ENCODE data around the gene SLC22A2.

- TF ChIP-seq EZH2phosphoT487 (conservative IDR thresholded peaks at IDR 0.05; ENCODE audit: low read length) (no peak), CTCF (IDR thresholded peaks at IDR 0.05; ENCODE audit: insufficient read depth, low read length, poor library complexity, severe bottlenecking) (no peak)
Measured at GRCh38 chr6:160277546-160277945, 18.9 kb upstream of the SLC22A2 start.

Data from SU-DHL-6 (cell line).